ENCODE results near the gene TMEM106C.

The TMEM106C gene

GRCh38 chr12:47972895-47973294 is 9.5 kb downstream of the TMEM106C start:
- Histone ChIP-seq H3K4me1 (ENCODE audit: insufficient read depth, low read length, poor library complexity, severe bottlenecking) (no peaks in the 10 kb centered on the region), H3K27me3 (ENCODE audit: insufficient read depth, low read length, poor library complexity, severe bottlenecking) (no peaks in the 10 kb centered on the region), H3K9me2 (replicated peaks; ENCODE audit: low read depth, low read length) (no peaks in the 10 kb centered on the region), H3F3A (ENCODE audit: low read depth) (no peaks in the 10 kb centered on the region), H3K4me2 (ENCODE audit: low read depth, low read length, poor library complexity, severe bottlenecking) (no peak overlapping the region), H4K20me1 (ENCODE audit: insufficient read depth, low read length, poor library complexity, severe bottlenecking) (no peaks in the 10 kb centered on the region), H2AFZ (ENCODE audit: low read length) (no peak overlapping the region), H3K9me3 (ENCODE audit: insufficient read depth, low read depth, low read length) (no peaks in the 10 kb centered on the region), H3K79me2 (ENCODE audit: insufficient read depth, low read length) (no peaks in the 10 kb centered on the region), H3K36me3 (ENCODE audit: insufficient read depth, low read length) (peaks cover 33% of the 10 kb centered on the region; the same call in 1 of the 2 replicates), H3K9ac (ENCODE audit: low read depth, low read length, poor library complexity, severe bottlenecking) (no peak overlapping the region), H3K4me3 (ENCODE audit: low read length, poor library complexity, severe bottlenecking) (no peak overlapping the region)
- no peak for TF ChIP-seq EZH2phosphoT487 (IDR thresholded peaks at IDR 0.05; ENCODE audit: borderline replicate concordance)
- TF ChIP-seq CTCF (conservative IDR thresholded peaks at IDR 0.05; ENCODE audit: low read length) = no peak

- Histone ChIP-seq H3K9me2 (replicated peaks; ENCODE audit: low read depth, low read length) (no peaks in the 10 kb centered on the region), H3K4me2 (ENCODE audit: low read depth, low read length, poor library complexity, severe bottlenecking) (no peak overlapping the region), H4K20me1 (ENCODE audit: insufficient read depth, low read length, poor library complexity, severe bottlenecking) (no peaks in the 10 kb centered on the region), H3K4me3 (ENCODE audit: low read length, poor library complexity, severe bottlenecking) (no peak overlapping the region), H2AFZ (ENCODE audit: low read length) (no peak overlapping the region), H3K4me1 (ENCODE audit: insufficient read depth, low read length, poor library complexity, severe bottlenecking) (no peaks in the 10 kb centered on the region), H3K9ac (ENCODE audit: low read depth, low read length, poor library complexity, severe bottlenecking) (no peak overlapping the region), H3K36me3 (ENCODE audit: insufficient read depth, low read length) (peaks cover 26% of the 10 kb centered on the region; the same call in 1 of the 2 replicates), H3K79me2 (ENCODE audit: insufficient read depth, low read length) (no peaks in the 10 kb centered on the region), H3K27me3 (ENCODE audit: insufficient read depth, low read length, poor library complexity, severe bottlenecking) (no peaks in the 10 kb centered on the region), H3K9me3 (ENCODE audit: insufficient read depth, low read depth, low read length) (no peaks in the 10 kb centered on the region), H3F3A (ENCODE audit: low read depth) (no peaks in the 10 kb centered on the region)
- TF ChIP-seq EZH2phosphoT487 (IDR thresholded peaks at IDR 0.05; ENCODE audit: borderline replicate concordance) (no peak), CTCF (conservative IDR thresholded peaks at IDR 0.05; ENCODE audit: low read length) (no peak)
Measured at GRCh38 chr12:47973870-47974269, 10.5 kb downstream of the TMEM106C start.

- H2AFZ ChIP-seq (ENCODE audit: low read length) = no peak overlapping the region
- no peaks in the 10 kb centered on the region for H3K9me3 ChIP-seq (ENCODE audit: insufficient read depth, low read depth, low read length)
- no peaks in the 10 kb centered on the region for H3K9me2 ChIP-seq (replicated peaks; ENCODE audit: low read depth, low read length)
- no peaks in the 10 kb centered on the region for H3F3A ChIP-seq (ENCODE audit: low read depth)
- H3K9ac ChIP-seq (ENCODE audit: low read depth, low read length, poor library complexity, severe bottlenecking) = no peak overlapping the region
- peaks cover 26% of the 10 kb centered on the region; the same call in 1 of the 2 replicates for H3K36me3 ChIP-seq (ENCODE audit: insufficient read depth, low read length)
- no peak for TF ChIP-seq EZH2phosphoT487 (IDR thresholded peaks at IDR 0.05; ENCODE audit: borderline replicate concordance)
- TF ChIP-seq CTCF (conservative IDR thresholded peaks at IDR 0.05; ENCODE audit: low read length) = no peak
- no peak overlapping the region for H3K4me2 ChIP-seq (ENCODE audit: low read depth, low read length, poor library complexity, severe bottlenecking)
- H3K4me1 ChIP-seq (ENCODE audit: insufficient read depth, low read length, poor library complexity, severe bottlenecking) = no peaks in the 10 kb centered on the region
- no peaks in the 10 kb centered on the region for H4K20me1 ChIP-seq (ENCODE audit: insufficient read depth, low read length, poor library complexity, severe bottlenecking)
- no peak overlapping the region for H3K4me3 ChIP-seq (ENCODE audit: low read length, poor library complexity, severe bottlenecking)
- H3K27me3 ChIP-seq (ENCODE audit: insufficient read depth, low read length, poor library complexity, severe bottlenecking) = no peaks in the 10 kb centered on the region
- H3K79me2 ChIP-seq (ENCODE audit: insufficient read depth, low read length) = no peaks in the 10 kb centered on the region
Measured at GRCh38 chr12:47975036-47975620, 11.7 kb downstream of the TMEM106C start.
